ENCODE measurements around the gene FRAS1.
"Not testable (repeated sequence)": the region's sequence is repeated elsewhere in the genome, so short reads cannot be mapped to it uniquely, and the experiment has no call there.

Gene FRAS1

GRCh38 chr4:78058591-78059523 lies 1.7 kb downstream of the FRAS1 start:
- DNase-seq (ENCODE audit: extremely low read depth in 1 of 2, low read depth in 1 of 2) = no peak

DNA sequence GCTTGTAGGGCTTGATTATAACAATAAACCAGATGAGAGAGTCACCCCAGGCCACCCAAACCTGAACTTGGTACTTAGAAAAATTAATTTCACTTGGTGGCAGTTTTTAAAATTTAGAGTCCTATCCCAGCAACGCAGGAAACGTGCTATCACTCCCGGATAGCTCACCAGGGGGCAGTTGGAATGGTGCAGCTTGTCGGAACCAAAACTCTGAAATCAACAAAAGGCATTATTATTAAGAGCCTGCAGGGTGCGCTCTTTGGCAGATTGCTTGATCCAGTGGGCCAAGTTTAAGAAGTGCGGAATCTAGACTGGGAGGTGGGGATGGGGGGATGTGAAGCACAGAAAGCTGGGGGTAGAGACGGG lies 2.4 kb downstream of the FRAS1 start:
- no peak for DNase-seq (ENCODE audit: extremely low read depth in 1 of 2, low read depth in 1 of 2)

DNA sequence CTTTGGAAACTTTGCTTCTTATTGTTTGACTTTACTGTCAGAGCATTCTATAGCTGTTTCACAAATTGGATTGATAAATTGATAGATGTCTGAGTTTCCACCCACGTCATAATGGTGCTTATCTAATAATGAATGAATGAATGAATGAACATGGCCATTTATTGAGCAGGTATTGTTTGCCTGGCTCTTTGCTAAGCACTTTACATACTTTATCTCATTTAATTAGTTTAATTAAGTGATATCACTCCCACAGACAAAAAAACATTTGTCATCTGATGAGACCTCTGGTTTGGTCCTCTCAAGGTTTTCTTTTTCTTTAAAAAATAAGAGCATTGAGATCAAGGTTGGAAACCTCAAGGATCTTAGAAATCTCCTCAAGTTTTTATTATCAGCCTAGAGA lies 2.8 kb downstream of the FRAS1 start:
- DNase-seq (ENCODE audit: extremely low read depth in 1 of 2, low read depth in 1 of 2) = no peak

- DNase-seq (ENCODE audit: extremely low read depth in 1 of 2, low read depth in 1 of 2) = no peak
These were observed 4.9 kb downstream of the FRAS1 start for GRCh38 chr4:78061939-78062570.

- DNase-seq (ENCODE audit: extremely low read depth in 1 of 2, low read depth in 1 of 2) = no peak
These were observed 8.5 kb downstream of the FRAS1 start for GRCh38 chr4:78065508-78066192.

- no peak for DNase-seq (ENCODE audit: extremely low read depth in 1 of 2, low read depth in 1 of 2)
These were observed 11.4 kb downstream of the FRAS1 start for GRCh38 chr4:78068481-78068880.

- DNase-seq (ENCODE audit: extremely low read depth in 1 of 2, low read depth in 1 of 2) = no peak
These were observed 12.2 kb downstream of the FRAS1 start for GRCh38 chr4:78069319-78069718.

DNA sequence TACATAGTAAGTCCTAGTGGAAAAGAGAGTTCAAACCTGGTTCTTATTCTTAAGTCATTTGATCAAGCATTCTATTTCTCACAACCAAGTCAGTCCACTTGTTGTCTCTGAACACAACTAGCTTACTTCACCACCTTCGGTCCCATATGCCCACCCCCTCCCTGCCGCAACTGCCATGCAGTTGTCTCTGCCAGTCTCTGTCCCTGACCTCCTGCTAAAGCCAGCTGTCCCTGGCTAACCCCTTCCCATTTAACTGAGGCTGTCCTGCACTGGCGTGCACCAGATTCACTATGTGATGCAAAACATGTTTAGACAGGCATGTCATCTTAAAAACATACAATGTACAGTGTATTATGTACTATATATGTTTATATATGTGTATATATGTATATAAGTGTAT lies 12.7 kb downstream of the FRAS1 start:
- no peak for DNase-seq (ENCODE audit: extremely low read depth in 1 of 2, low read depth in 1 of 2)

DNA sequence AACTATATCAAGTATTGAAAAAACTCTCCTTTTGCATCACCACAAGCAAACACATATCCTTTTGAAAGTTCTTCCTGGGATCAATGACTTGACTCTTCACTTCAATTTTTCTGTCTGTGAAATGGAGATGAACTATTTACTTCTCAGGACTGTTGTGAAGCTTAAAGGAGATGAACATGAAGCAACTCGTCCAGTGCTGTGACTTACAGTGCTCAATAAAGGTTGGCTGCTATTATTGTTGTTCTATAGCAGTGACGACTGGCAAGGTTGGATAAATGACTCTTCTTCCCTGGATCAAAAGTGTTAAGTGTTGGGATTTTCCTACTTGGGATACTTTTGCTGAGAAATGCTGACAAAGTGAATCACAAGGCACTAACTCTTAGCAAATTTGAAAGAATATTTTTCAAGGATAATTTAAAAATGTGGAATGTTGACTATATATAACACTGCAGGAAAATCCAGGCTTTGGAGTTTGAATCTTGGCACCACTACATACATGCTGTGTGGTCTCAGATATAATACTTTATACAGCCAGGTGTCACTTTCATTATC lies 13.7 kb downstream of the FRAS1 start:
- no peak for DNase-seq (ENCODE audit: extremely low read depth in 1 of 2, low read depth in 1 of 2)

- DNase-seq (ENCODE audit: extremely low read depth in 1 of 2, low read depth in 1 of 2) = no peak
These were observed 17.6 kb downstream of the FRAS1 start for GRCh38 chr4:78074759-78075158.

GRCh38 chr4:78075986-78076385 lies 18.9 kb downstream of the FRAS1 start:
- DNase-seq (ENCODE audit: extremely low read depth in 1 of 2, low read depth in 1 of 2) = no peak

DNA sequence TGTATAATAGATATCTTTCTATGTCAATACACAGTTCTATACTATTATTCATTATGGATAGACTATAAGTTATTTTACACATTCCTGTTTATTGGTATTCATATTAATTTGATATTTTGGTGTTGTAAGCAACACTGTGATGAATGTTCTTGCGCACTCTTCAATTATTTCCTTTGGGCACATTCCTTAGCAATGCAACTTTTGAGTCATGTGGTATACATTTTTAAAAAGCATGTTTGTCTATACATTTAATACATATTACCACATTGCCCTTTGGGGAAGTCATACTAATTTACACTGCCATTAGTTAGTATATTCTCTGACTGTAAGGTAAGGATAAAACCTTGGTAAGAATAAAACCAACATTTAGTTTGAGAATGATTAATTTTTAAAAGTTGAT lies 21.0 kb downstream of the FRAS1 start:
- no peak for DNase-seq (ENCODE audit: extremely low read depth in 1 of 2, low read depth in 1 of 2)

GRCh38 chr4:78079726-78080430 lies 22.8 kb downstream of the FRAS1 start:
- DNase-seq (ENCODE audit: extremely low read depth in 1 of 2, low read depth in 1 of 2) = no peak

DNA sequence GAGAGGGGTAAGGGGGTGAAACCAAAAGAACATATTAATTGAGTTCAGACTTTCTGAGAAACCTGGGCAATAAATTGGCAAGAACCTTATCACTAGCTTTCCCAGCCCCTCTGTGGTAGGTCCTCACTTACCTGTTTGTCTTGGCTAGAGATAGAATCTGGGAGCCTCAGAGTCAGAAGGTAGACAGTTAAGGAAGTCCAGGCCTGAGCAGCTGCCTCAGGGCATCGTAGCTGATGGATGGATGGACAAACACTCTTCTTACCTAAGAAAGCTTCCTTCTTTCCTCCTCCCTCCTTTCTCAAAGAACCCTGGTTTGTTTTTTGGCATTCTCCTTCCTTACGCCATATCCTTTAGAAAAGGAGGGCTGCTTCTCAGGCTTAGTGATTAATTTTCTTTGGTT lies 24.4 kb downstream of the FRAS1 start:
- DNase-seq (ENCODE audit: extremely low read depth in 1 of 2, low read depth in 1 of 2) = no peak

GRCh38 chr4:78083035-78083434 lies 25.9 kb downstream of the FRAS1 start:
- DNase-seq (ENCODE audit: extremely low read depth in 1 of 2, low read depth in 1 of 2) = no peak

DNA sequence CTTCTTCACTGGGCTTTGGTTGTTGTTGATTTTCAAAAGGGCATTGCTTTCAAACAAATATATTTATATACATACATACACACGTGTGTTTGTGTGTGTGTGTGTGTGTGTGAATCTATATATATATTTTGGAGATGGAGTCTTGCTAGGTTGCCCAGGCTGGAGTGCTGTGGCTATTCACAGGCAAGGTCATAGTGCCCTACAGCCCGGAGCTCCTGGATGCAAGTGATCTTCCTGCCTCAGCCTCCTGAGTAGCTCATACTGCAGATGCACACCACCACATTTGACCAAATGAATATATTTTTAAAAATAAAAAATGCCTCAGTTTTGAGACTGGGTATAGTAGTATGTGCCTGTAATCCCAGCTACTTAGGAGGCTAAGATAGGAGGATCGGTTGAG lies 34.4 kb downstream of the FRAS1 start:
- no peak for DNase-seq (ENCODE audit: extremely low read depth in 1 of 2, low read depth in 1 of 2)

DNA sequence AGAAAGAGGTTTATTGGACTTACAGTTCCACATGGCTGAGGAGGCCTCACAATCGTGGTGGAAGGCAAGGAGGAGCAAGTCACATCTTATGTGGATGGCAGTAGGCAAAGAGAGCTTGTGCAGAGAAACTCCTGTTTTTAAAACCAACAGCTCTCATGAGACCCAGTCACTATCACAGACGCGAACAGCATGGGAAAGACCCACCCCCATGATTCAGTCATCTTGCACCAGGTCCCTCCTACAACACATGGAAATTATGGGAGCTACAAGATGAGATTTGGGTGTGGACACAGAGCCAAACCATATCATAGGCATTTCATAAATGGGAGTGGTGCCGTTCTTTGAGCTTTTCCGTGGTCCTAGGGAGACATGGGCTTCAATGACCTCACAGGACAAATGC lies 35.2 kb downstream of the FRAS1 start:
- not testable (repeated sequence) for DNase-seq (ENCODE audit: extremely low read depth in 1 of 2, low read depth in 1 of 2)

- no peak for DNase-seq (ENCODE audit: extremely low read depth in 1 of 2, low read depth in 1 of 2)
These were observed 35.7 kb downstream of the FRAS1 start for GRCh38 chr4:78092850-78093249.

DNA sequence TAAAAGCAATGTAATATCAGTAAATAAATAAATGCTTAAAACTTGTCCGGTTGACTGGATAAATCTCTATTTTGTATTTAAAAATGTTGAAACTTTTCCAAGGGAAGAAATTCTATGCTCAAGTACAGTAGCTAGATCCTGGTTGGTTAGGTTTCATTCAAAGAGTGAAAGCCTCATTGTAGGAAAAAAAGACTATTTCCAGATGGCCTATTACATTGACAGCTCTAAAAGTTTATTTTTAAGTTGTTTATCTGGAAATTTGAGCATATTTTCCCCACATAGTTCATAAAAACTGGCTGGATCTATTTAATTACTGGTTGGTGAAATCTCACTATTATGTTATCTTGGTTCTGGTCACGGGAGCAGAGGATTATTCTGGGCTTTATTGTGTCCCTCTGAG lies 38.0 kb downstream of the FRAS1 start:
- DNase-seq (ENCODE audit: extremely low read depth in 1 of 2, low read depth in 1 of 2) = no peak

GRCh38 chr4:78099058-78099457 lies 41.9 kb downstream of the FRAS1 start:
- DNase-seq (ENCODE audit: extremely low read depth in 1 of 2, low read depth in 1 of 2) = no peak

- DNase-seq (ENCODE audit: extremely low read depth in 1 of 2, low read depth in 1 of 2) = no peak
These were observed 42.9 kb downstream of the FRAS1 start for GRCh38 chr4:78100060-78100459.
